Caco-2 (cell line): ENCODE data around the gene SKIC8. TPM values are rescaled to one million over a fixed set of nuclear protein-coding genes. Genes with fewer than 3 reads are reported as not detected.

Source experiments
- BruUV-seq: library from RNA; stranded (reverse); fragments of 400-500 nt; replicated peaks from 2 replicates; lab custom pipeline; 2021; lab: Mats Ljungman, UMichigan
- CTCF ChIA-PET: fragments of 300-600 bp; sonication (Branson Sonifier 250); formaldehyde crosslinking; loops from one replicate; lab custom pipeline; 2022; ENCODE audit warnings: antibody characterized with exemption; lab: Charles Lee
- POLR2A ChIA-PET: fragments of 300-600 bp; sonication (Branson Sonifier 250); formaldehyde crosslinking; loops from one replicate; lab custom pipeline; 2022; ENCODE audit warnings: antibody characterized with exemption; lab: Charles Lee
- DNase-seq, 2 experiments: peaks; one replicate each; pipeline versions ENCODE4 v3.0.0 to v3.0.0-alpha.2; 2020 to 2022
- H3K27me3 ChIP-seq: replicated peaks from 2 replicates; pipeline ENCODE4 v1.6.0; 2011; ENCODE audit warnings: low read length; ENCODE audit not compliant: control insufficient read depth, insufficient read depth
- H3K36me3 ChIP-seq: 2 replicates; pipeline ENCODE4 v1.5.1; 2011; ENCODE audit warnings: low read length; ENCODE audit not compliant: control insufficient read depth, insufficient read depth
- H3K4me1 ChIP-seq: fragments of 250-450 bp; sonication (Bioruptor Pico); 2 replicates; pipeline ENCODE4 v1.5.1; 2020; ENCODE audit warnings: mild to moderate bottlenecking
- H3K4me3 ChIP-seq: 2 replicates; pipeline ENCODE4 v1.5.1; 2011; ENCODE audit warnings: low read depth, mild to moderate bottlenecking, control low read depth, low read length
- H3K9me3 ChIP-seq: fragments of 250-450 bp; sonication (Bioruptor Pico); 2 replicates; pipeline ENCODE4 v1.5.1; 2020; ENCODE audit warnings: mild to moderate bottlenecking, moderate library complexity
- H3K27ac Mint-ChIP-seq: one replicate; pipeline ENCODE4 v1.8.0; 2022; ENCODE audit warnings: mixed read lengths; ENCODE audit not compliant: unreplicated experiment
- H3K27me3 Mint-ChIP-seq: one replicate; pipeline ENCODE4 v1.8.0; 2022; ENCODE audit warnings: mixed read lengths; ENCODE audit not compliant: insufficient read depth, unreplicated experiment
- H3K36me3 Mint-ChIP-seq: one replicate; pipeline ENCODE4 v1.8.0; 2022; ENCODE audit warnings: mild to moderate bottlenecking, mixed read lengths; ENCODE audit not compliant: insufficient read depth, unreplicated experiment
- H3K4me1 Mint-ChIP-seq: one replicate; pipeline ENCODE4 v1.8.0; 2022; ENCODE audit warnings: low read depth, mixed read lengths; ENCODE audit not compliant: unreplicated experiment
- H3K4me3 Mint-ChIP-seq: one replicate; pipeline ENCODE4 v1.8.0; 2022; ENCODE audit warnings: mild to moderate bottlenecking, moderate library complexity, mixed read lengths; ENCODE audit not compliant: unreplicated experiment
- H3K9me3 Mint-ChIP-seq: one replicate; pipeline ENCODE4 v1.8.0; 2022; ENCODE audit warnings: mixed read lengths; ENCODE audit not compliant: unreplicated experiment
- CTCF ChIP-seq, 2 experiments: fragments of 200-600 bp in 1 of 2; IDR thresholded peaks; 1 replicate in 1 of 2; 2 replicates in 1 of 2; pipeline versions ENCODE4 v1.5.1 to v1.8.0; 2011 to 2022; ENCODE audit warnings: antibody characterized with exemption in 1 of 2, control low read depth in 1 of 2, inconsistent platforms in 1 of 2, low read depth in 1 of 2, low read length in 1 of 2, mild to moderate bottlenecking in 1 of 2, moderate library complexity in 1 of 2; ENCODE audit not compliant: insufficient read depth in 1 of 2, severe bottlenecking in 1 of 2, unreplicated experiment in 1 of 2
- intact Hi-C: fragments of 100-400 bp; cut with micrococcal nuclease; formaldehyde crosslinking; loops from one replicate; pipeline ENCODE4 v1.10.0; 2022; ENCODE audit not compliant: unreplicated experiment
- total RNA-seq: library from RNA; stranded (reverse); gene quantifications from 2 replicates; pipeline ENCODE4 v1.2.3, GENCODE V29; 2022

Gene SKIC8
- total RNA-seq, 1 experiment from 2014 or later = 45.7 TPM

DNA sequence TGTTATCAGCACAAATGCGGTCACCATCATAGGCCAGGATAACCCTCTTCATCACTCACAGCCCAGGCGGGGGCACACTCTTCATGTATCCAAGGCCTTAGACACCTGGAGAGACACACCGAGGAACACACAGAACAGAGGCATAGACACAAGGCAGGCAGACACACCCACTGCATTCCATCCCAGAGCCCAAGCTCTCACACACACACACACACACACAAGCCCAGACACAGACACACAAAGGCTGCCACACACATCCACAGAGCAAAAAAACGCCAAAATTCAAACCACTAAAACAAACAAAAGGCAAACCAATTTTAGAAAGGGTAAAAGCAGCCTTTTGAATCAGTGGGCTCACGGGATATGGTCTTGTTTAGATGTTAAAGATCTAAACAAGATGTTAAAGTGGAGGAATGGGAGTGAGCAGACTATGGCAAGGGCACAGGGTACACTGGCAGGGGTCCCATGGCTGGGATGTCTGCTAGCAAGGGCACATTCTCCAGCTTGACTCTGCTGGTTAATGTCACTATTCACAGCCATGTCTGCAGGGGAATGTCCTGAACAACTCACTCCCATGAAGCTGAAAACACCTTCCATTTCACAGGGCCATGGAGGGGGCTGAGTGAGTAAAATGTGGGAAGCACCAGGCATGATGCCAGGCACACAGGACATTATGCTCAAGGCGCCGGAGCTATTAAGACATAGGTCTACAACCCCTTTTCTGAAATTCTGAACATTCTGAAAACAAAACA lies 25.9 kb upstream of the SKIC8 start:
- Histone ChIP-seq H3K9me3 (no peaks in the 10 kb centered on the region), H3K4me1 (peaks cover 11% of the 10 kb centered on the region), H3K27me3 (no peaks in the 10 kb centered on the region), H3K36me3 (no peaks in the 10 kb centered on the region), H3K4me3 (no peak overlapping the region)
- Mint-ChIP-seq H3K36me3 (no peaks in the 10 kb centered on the region), H3K27ac (no peak overlapping the region), H3K4me3 (no peak overlapping the region), H3K9me3 (no peaks in the 10 kb centered on the region), H3K27me3 (no peaks in the 10 kb centered on the region), H3K4me1 (peaks cover 8% of the 10 kb centered on the region)
- POLR2A ChIA-PET = no interaction called here
- DNase-seq = peak; percentile 65 to 72
- TF ChIP-seq CTCF (IDR thresholded peaks at IDR 0.05; ENCODE audit: insufficient read depth in 1 of 2, low read depth in 1 of 2, low read length in 1 of 2, severe bottlenecking in 1 of 2, unreplicated experiment in 1 of 2) = no peak
- BruUV-seq = no TSS peak
- CTCF ChIA-PET = interaction anchor here (0.5 to 1.7 kb wide), 4 partner anchors 72 to 876 kb away, joined by 3 to 4 read pairs (median 3); no protein-coding TSS in a partner anchor
- intact Hi-C loops = no loop called here

GRCh38 chr15:78324144-78324543 lies 24.7 kb upstream of the SKIC8 start:
- no peak for TF ChIP-seq CTCF (IDR thresholded peaks at IDR 0.05; ENCODE audit: insufficient read depth in 1 of 2, low read depth in 1 of 2, low read length in 1 of 2, severe bottlenecking in 1 of 2, unreplicated experiment in 1 of 2)
- H3K36me3 Mint-ChIP-seq = no peaks in the 10 kb centered on the region
- H3K27me3 Mint-ChIP-seq = no peaks in the 10 kb centered on the region
- intact Hi-C loops = no loop called here
- CTCF ChIA-PET = interaction anchor here (1.7 kb wide), 1 partner anchor 91 kb away, joined by 3 read pairs; no protein-coding TSS in a partner anchor
- no peak overlapping the region for H3K27ac Mint-ChIP-seq
- DNase-seq = no peak
- no peaks in the 10 kb centered on the region for H3K9me3 ChIP-seq
- H3K4me3 Mint-ChIP-seq = no peak overlapping the region
- no peaks in the 10 kb centered on the region for H3K27me3 ChIP-seq
- no peaks in the 10 kb centered on the region for H3K36me3 ChIP-seq
- POLR2A ChIA-PET = no interaction called here
- H3K4me1 ChIP-seq = peaks cover 11% of the 10 kb centered on the region
- peaks cover 8% of the 10 kb centered on the region for H3K4me1 Mint-ChIP-seq
- H3K4me3 ChIP-seq = no peak overlapping the region
- no peaks in the 10 kb centered on the region for H3K9me3 Mint-ChIP-seq
- BruUV-seq = no TSS peak

DNA sequence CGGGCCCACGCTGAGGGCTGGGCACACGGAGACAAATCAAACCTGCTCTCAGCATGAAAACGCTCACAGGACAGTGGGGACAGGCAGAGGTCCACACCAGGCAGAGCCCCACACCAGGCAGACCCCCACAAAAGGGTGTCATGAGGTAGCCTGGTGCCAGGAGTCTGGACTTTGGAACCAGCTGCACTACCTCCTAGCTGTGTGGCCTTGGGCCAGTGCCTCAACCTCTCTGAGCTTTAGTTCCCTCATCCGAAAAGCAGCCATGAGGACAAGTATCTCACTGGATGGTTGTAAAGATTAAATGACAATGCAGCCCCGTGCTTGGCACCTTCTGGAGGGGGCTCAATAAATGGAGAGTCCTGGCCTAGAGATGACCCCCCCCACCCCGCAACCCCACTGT lies 24.3 kb upstream of the SKIC8 start:
- peaks cover 11% of the 10 kb centered on the region for H3K4me1 ChIP-seq
- DNase-seq = no peak
- H3K9me3 Mint-ChIP-seq = no peaks in the 10 kb centered on the region
- no peaks in the 10 kb centered on the region for H3K9me3 ChIP-seq
- H3K4me3 Mint-ChIP-seq = no peak overlapping the region
- peaks cover 8% of the 10 kb centered on the region for H3K4me1 Mint-ChIP-seq
- H3K27me3 ChIP-seq = no peaks in the 10 kb centered on the region
- POLR2A ChIA-PET = no interaction called here
- H3K36me3 ChIP-seq = no peaks in the 10 kb centered on the region
- H3K36me3 Mint-ChIP-seq = no peaks in the 10 kb centered on the region
- BruUV-seq = no TSS peak
- intact Hi-C loops = no loop called here
- H3K27me3 Mint-ChIP-seq = no peaks in the 10 kb centered on the region
- H3K27ac Mint-ChIP-seq = no peak overlapping the region
- CTCF ChIA-PET = no interaction called here
- no peak overlapping the region for H3K4me3 ChIP-seq
- no peak for TF ChIP-seq CTCF (IDR thresholded peaks at IDR 0.05; ENCODE audit: insufficient read depth in 1 of 2, low read depth in 1 of 2, low read length in 1 of 2, severe bottlenecking in 1 of 2, unreplicated experiment in 1 of 2)
